RWPE2 (cell line): ENCODE measurements around the gene SORCS2.
A peak's percentile ranks its signal among the peaks of the same experiment; 100 is the strongest.

ENCODE experiments used
- ATAC-seq: fragments of 200-7000 bp; cut with Tn5 transposase; 3 replicates; pipeline ENCODE4 v1.9.1; 2021; ENCODE audit warnings: low read depth
- DNase-seq: peaks from one replicate; pipeline ENCODE4 v3.0.0-alpha.2; 2020; ENCODE audit warnings: low spot score
- H3K27ac ChIP-seq: fragments of 450-650 bp; 2 replicates; pipeline ENCODE4 v1.5.1; 2017; ENCODE audit warnings: mild to moderate bottlenecking; ENCODE audit not compliant: poor library complexity, severe bottlenecking
- H3K27me3 ChIP-seq: fragments of 250-450 bp; sonication (Bioruptor Pico); 2 replicates; pipeline ENCODE4 v1.5.1; 2021; ENCODE audit warnings: mild to moderate bottlenecking, moderate library complexity; ENCODE audit not compliant: insufficient read depth, poor library complexity, severe bottlenecking
- H3K36me3 ChIP-seq: fragments of 250-450 bp; sonication (Bioruptor Pico); 2 replicates; pipeline ENCODE4 v1.5.1; 2020; ENCODE audit warnings: low read depth, mild to moderate bottlenecking, moderate library complexity
- H3K4me1 ChIP-seq: fragments of 250-450 bp; sonication (Bioruptor Pico); 2 replicates; pipeline ENCODE4 v1.5.1; 2021; ENCODE audit warnings: mild to moderate bottlenecking, moderate library complexity; ENCODE audit not compliant: insufficient read depth, poor library complexity, severe bottlenecking
- H3K4me3 ChIP-seq: fragments of 250-450 bp; sonication (Bioruptor Pico); 2 replicates; pipeline ENCODE4 v1.5.1; 2021; ENCODE audit warnings: mild to moderate bottlenecking, moderate library complexity; ENCODE audit not compliant: severe bottlenecking
- H3K9me3 ChIP-seq: fragments of 250-450 bp; sonication (Bioruptor Pico); 2 replicates; pipeline ENCODE4 v1.5.1; 2021; ENCODE audit warnings: mild to moderate bottlenecking, moderate library complexity; ENCODE audit not compliant: severe bottlenecking
- TF ChIP-seq, protein P1 (sequence below): fragments of 450-650 bp; IDR thresholded peaks from one replicate; pipeline ENCODE4 v1.5.1; 2017; ENCODE audit warnings: mild to moderate bottlenecking, moderate library complexity; ENCODE audit not compliant: poor library complexity, severe bottlenecking

SORCS2 gene

DNA sequence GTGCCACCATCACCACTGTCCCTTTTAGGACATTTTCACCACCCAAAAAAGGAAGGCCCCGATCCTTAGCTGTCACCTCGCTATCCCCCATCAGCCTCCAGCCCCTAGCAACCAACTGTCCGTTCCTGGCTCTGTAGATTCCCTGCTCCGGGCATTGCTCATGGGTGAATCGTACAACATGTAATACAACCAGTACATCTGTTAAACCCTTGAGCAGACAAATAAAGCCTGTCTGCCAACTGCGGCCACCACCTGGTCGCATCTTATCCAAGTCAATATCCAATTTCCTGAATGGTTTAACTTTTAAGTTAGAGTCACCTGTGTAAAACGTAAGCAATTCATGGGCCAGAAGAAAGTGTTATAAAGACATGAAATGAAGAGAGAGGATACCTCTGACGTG is 495.5 kb downstream of the SORCS2 start:
- no peak overlapping the region for H3K27ac ChIP-seq
- ATAC-seq (no peak), DNase-seq (no peak)
- TF ChIP-seq, protein P1, sequence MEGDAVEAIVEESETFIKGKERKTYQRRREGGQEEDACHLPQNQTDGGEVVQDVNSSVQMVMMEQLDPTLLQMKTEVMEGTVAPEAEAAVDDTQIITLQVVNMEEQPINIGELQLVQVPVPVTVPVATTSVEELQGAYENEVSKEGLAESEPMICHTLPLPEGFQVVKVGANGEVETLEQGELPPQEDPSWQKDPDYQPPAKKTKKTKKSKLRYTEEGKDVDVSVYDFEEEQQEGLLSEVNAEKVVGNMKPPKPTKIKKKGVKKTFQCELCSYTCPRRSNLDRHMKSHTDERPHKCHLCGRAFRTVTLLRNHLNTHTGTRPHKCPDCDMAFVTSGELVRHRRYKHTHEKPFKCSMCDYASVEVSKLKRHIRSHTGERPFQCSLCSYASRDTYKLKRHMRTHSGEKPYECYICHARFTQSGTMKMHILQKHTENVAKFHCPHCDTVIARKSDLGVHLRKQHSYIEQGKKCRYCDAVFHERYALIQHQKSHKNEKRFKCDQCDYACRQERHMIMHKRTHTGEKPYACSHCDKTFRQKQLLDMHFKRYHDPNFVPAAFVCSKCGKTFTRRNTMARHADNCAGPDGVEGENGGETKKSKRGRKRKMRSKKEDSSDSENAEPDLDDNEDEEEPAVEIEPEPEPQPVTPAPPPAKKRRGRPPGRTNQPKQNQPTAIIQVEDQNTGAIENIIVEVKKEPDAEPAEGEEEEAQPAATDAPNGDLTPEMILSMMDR = no peak
- no peaks in the 10 kb centered on the region for H3K9me3 ChIP-seq
- no peaks in the 10 kb centered on the region for H3K36me3 ChIP-seq
- H3K27me3 ChIP-seq = no peaks in the 10 kb centered on the region
- no peak overlapping the region for H3K4me3 ChIP-seq
- no peaks in the 10 kb centered on the region for H3K4me1 ChIP-seq

DNA sequence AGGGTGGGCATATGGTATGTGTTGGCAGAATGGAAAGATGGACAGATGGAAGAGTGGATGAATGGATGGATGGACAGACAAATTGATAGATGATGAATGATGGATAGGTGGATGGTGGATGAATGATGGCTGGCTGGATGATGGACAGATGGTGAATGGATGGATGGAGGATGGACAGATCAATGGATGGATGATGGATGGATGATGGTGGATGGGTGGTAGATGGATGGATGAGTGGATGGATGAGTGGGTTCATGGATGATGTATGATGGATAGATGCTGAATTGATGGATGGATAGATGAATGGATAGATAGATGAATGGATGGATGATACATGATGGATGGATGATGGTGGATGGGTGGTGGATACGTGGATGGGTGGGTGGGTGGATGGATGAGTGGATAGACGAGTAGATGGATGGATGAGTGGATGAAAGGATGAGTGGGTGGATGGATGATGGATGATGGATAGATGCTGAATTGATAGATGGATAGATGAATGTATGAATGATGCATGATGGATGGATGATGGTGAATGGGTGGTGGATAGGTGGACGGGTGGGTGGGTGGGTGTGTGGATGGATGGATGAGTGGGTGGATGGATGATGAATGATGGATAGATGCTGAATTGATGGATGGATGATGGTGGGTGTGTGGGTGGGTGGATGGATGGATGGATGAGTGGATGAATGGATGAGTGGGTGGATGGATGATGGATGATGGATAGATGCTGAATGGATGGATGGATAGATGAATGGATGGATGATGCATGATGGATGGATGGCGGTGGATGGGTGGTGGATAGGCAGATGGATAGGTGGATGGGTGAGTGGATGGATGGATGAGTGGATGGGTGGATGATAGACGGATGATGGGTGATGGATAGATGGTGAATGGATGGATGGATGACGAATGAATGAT is 497.7 kb downstream of the SORCS2 start:
- no peaks in the 10 kb centered on the region for H3K4me1 ChIP-seq
- ATAC-seq (no peak), DNase-seq (no peak)
- H3K36me3 ChIP-seq = no peaks in the 10 kb centered on the region
- H3K27ac ChIP-seq = no peak overlapping the region
- H3K4me3 ChIP-seq = no peak overlapping the region
- TF ChIP-seq, protein P1 = no peak
- H3K9me3 ChIP-seq = no peaks in the 10 kb centered on the region
- no peaks in the 10 kb centered on the region for H3K27me3 ChIP-seq

DNA sequence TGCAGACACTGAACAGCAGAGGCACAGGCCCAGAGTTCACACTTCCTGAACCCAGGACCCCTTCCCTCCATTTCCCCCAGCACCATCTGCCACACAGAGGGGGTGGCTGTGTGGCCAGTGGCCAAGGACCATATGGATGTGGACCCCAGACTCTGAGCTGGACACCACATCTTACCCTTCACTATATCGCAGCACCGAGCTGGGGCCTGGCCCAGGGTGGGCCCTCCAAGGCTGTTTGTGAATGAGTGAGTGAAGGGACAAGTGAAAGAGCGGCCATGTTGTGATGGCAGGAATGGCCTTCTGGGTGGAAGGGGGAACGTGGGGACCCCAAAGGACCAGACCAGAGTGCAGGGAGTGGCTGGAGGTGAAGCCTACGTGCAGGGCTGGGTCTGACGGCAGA is 498.7 kb downstream of the SORCS2 start:
- TF ChIP-seq, protein P1 = no peak

DNA sequence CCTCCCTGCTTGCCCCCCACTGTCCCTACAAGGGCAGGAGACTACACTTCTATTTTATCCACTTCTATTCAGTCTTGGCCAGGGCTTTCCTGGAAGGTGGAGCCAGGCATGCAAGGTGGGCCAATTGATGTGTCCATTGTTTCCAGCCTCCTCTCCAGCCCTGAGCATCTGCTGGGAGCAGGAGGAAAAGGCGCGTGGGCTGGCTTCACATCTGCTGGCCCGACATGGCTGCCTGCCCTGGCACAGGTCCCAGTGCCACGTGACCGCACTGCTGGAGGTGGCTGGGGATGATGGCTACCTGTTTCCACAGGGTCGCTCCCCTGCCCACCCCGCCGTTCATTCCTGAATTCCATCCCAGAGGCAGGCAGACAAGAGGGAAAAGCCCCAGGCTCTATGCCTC is 499.6 kb downstream of the SORCS2 start:
- no peak overlapping the region for H3K4me3 ChIP-seq
- H3K4me1 ChIP-seq = no peaks in the 10 kb centered on the region
- H3K27ac ChIP-seq = no peak overlapping the region
- no peaks in the 10 kb centered on the region for H3K36me3 ChIP-seq
- ATAC-seq (peak; percentile 27; the same call in 1 of the 3 replicates), DNase-seq (no peak)
- H3K27me3 ChIP-seq = no peaks in the 10 kb centered on the region
- TF ChIP-seq, protein P1 = no peak
- H3K9me3 ChIP-seq = no peaks in the 10 kb centered on the region

More for the DNA sequence above, 498.7 kb downstream of the SORCS2 start:
- no peak overlapping the region for H3K27ac ChIP-seq
- DNase-seq (no peak), ATAC-seq (no peak)
- no peak overlapping the region for H3K4me3 ChIP-seq
- H3K9me3 ChIP-seq = no peaks in the 10 kb centered on the region
- H3K36me3 ChIP-seq = no peaks in the 10 kb centered on the region
- no peaks in the 10 kb centered on the region for H3K4me1 ChIP-seq
- H3K27me3 ChIP-seq = no peaks in the 10 kb centered on the region
